Measurements from ENCODE around the gene SV2C.

SV2C gene

GRCh38 chr5:76402251-76402885 is 319.2 kb downstream of the SV2C start:
- Mint-ChIP-seq H3K4me1 (peaks cover 61% of the 10 kb centered on the region), H3K36me3 (ENCODE audit: insufficient read depth) (peaks cover 23% of the 10 kb centered on the region), H3K9me3 (no peaks in the 10 kb centered on the region), H3K27me3 (no peaks in the 10 kb centered on the region), H3K27ac (ENCODE audit: low read depth) (peak overlapping the region; percentile 100), H3K4me3 (peak overlapping the region; percentile 98)
- ATAC-seq (replicated peaks; ENCODE audit: extremely low read depth, poor library complexity, severe bottlenecking) (peak; percentile 57), DNase-seq (ENCODE audit: low spot score in 2 of 2) (peak; percentile 54 to 76)

GRCh38 chr5:76402886-76403765 is 319.9 kb downstream of the SV2C start, which contains the start of gene IQGAP2:
Gene IQGAP2 (plus strand): TSS chr5:76403285. CDS start chr5:76403546, 261 bp downstream.
- ATAC-seq (replicated peaks; ENCODE audit: extremely low read depth, poor library complexity, severe bottlenecking) (peak; percentile 60), DNase-seq (ENCODE audit: low spot score in 2 of 2) (peak; percentile 77 to 92)
- peaks cover 23% of the 10 kb centered on the region for H3K36me3 Mint-ChIP-seq (ENCODE audit: insufficient read depth)
- peak within 1 kb of the TSS; percentile 100 for H3K27ac Mint-ChIP-seq (ENCODE audit: low read depth)
- peak within 1 kb of the TSS; percentile 98 for H3K4me3 Mint-ChIP-seq
- no peaks in the 10 kb centered on the region for H3K27me3 Mint-ChIP-seq
- no peaks in the 10 kb centered on the region for H3K9me3 Mint-ChIP-seq
- H3K4me1 Mint-ChIP-seq, result peaks cover 69% of the 10 kb centered on the region

All from central memory CD8-positive, alpha-beta T cell (primary cell).